Measurements from ENCODE around the gene SLC2A13.

- TF ChIP-seq NR2C2 (CRISPR knock-in tag; IDR thresholded peaks at IDR 0.05) (no peak), CTCF (IDR thresholded peaks at IDR 0.05) (no peak)
Measured at GRCh38 chr12:39873065-39873464, 232.8 kb downstream of the SLC2A13 start.
